T-helper 2 cell treated with Interferon-gamma antibody and Interleukin-4, amounts not matched to agents 5 μg/mL and 100 μg/mL, for 36 hours (primary cell): ENCODE data around the gene ITGA7.

Experiments
- DNase-seq: peaks from one replicate; pipeline ENCODE4 v3.0.0; 2021; ENCODE audit warnings: low spot score
- H3K27ac Mint-ChIP-seq: one replicate; pipeline ENCODE4 v1.8.0; 2021; ENCODE audit warnings: mild to moderate bottlenecking, mixed read lengths
- H3K27me3 Mint-ChIP-seq: one replicate; pipeline ENCODE4 v1.8.0; 2021; ENCODE audit warnings: low read depth, mixed read lengths
- H3K36me3 Mint-ChIP-seq: one replicate; pipeline ENCODE4 v1.8.0; 2021; ENCODE audit warnings: low read depth, mixed read lengths
- H3K4me1 Mint-ChIP-seq: one replicate; pipeline ENCODE4 v1.8.0; 2021; ENCODE audit warnings: low read depth, mixed read lengths
- H3K4me3 Mint-ChIP-seq: one replicate; pipeline ENCODE4 v1.8.0; 2022; ENCODE audit warnings: mild to moderate bottlenecking, moderate library complexity, mixed read lengths
- H3K9me3 Mint-ChIP-seq: one replicate; pipeline ENCODE4 v1.8.0; 2021; ENCODE audit warnings: mixed read lengths

ITGA7 gene

DNA sequence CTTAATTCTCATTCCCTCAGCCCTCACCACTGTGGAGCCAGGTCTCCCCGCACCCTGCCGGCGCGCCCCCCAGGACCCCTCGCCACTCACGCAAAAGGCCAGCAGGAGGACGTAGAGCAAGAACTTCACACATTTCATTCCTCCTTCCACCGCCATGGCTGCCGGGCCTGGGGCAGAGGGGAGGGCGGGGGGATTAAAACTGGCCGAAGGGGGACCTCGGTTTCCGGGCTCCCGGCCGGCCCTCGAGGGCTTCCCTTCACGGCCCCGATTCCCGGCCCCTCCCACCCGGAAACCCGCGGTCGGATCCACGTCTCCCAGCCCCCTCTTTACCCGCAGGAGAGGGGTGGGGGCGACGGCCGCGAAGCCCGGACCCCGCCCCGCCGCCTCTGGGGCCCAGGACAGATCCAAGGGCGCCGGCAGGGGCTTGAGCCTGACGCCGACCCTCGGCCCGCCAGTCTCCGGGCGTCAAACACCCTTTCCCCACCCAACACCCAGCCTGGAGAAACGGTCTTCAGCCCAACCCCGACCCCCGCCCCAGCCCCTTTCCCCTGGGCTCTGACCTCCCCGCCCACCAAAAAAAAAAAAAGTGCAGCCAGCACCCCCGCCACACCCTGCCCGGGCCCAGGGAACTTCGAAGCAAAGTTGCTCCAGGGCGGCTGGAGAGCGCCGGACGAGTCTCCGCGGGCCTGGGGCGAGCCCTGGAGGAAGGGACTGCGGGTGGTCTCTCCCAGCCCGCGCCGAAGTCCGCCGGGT is 20.7 kb upstream of the ITGA7 start:
- no peaks in the 10 kb centered on the region for H3K9me3 Mint-ChIP-seq
- peaks cover 18% of the 10 kb centered on the region for H3K36me3 Mint-ChIP-seq
- H3K4me1 Mint-ChIP-seq, result peaks cover 31% of the 10 kb centered on the region
- no peak for DNase-seq
- H3K4me3 Mint-ChIP-seq, result peak overlapping the region; percentile 83
- H3K27ac Mint-ChIP-seq, result no peak overlapping the region
- H3K27me3 Mint-ChIP-seq, result no peaks in the 10 kb centered on the region

DNA sequence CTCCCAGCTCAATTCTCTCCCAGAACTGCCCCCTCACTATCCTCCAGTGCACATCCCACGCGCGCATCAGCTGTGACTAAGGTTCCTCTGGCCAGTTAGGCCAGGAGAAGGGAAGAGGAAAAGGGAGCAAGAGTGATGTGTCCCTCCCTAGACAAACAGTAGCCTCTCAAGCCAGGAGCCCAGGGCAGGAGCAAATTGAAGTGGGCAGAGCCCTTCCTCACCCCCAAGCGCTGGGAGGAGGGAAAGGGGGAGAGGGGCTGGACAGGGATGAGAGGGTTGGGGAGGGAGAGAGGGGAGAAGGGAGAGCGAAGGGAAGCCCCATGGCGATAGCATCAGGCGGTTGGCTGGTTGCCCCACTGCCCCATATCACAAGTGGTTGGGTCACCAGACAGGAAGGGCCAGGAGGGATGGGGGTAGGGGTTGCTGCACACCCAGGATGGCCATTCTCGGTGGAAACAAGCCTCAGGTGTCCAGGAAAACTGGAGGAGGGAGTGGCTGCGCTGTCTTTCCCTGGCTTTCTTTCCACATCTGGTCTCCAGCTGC is 20.0 kb upstream of the ITGA7 start:
- DNase-seq, result no peak
- H3K27ac Mint-ChIP-seq, result peak overlapping the region; percentile 83
- H3K4me3 Mint-ChIP-seq, result peak overlapping the region; percentile 83
- H3K27me3 Mint-ChIP-seq, result no peaks in the 10 kb centered on the region
- peaks cover 18% of the 10 kb centered on the region for H3K36me3 Mint-ChIP-seq
- H3K9me3 Mint-ChIP-seq, result no peaks in the 10 kb centered on the region
- peaks cover 31% of the 10 kb centered on the region for H3K4me1 Mint-ChIP-seq

DNA sequence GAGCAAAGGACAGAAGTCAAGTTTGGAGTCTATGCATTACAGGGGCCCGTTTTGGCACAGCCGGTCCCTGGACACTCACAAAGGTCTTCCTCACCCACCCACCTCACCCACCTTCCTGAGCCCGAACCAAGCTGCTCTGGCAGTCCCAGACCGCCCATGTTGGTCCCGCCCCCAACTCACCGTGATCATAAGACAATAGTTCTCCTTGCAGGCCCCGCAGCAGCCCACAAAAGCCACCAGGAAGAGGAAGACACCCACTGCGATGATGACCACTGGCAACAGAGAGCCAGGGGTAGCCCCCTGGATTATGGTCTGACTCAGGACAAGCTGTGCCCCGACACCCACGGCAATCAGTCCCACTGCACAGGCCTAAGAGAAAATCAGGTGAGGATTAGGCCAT is 19.3 kb upstream of the ITGA7 start:
- H3K27ac Mint-ChIP-seq, result peak overlapping the region; percentile 83
- peaks cover 18% of the 10 kb centered on the region for H3K36me3 Mint-ChIP-seq
- no peaks in the 10 kb centered on the region for H3K9me3 Mint-ChIP-seq
- no peaks in the 10 kb centered on the region for H3K27me3 Mint-ChIP-seq
- peaks cover 31% of the 10 kb centered on the region for H3K4me1 Mint-ChIP-seq
- no peak for DNase-seq
- H3K4me3 Mint-ChIP-seq, result peak overlapping the region; percentile 83

DNA sequence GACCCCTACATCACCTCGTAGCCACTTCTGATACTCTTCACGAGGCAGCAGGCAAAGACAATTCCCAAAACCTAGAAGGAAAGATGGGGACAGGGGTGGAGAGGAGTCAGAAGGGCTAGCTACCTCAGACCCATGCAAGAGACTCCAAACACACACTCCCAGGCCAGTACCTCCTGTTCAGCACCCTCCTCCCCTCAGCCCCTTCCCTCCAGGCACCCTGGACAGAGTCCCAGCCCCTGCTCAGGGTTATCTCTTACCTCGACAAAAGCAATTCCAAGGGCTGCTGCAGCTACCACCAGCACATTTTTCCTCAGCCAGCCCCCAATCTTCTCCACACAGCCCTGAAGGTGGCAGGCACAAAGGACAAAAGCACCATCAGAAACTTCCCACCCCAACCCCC is 17.9 kb upstream of the ITGA7 start:
- Mint-ChIP-seq H3K27ac (no peak overlapping the region), H3K9me3 (no peaks in the 10 kb centered on the region), H3K27me3 (no peaks in the 10 kb centered on the region), H3K4me3 (no peak overlapping the region), H3K36me3 (peaks cover 18% of the 10 kb centered on the region), H3K4me1 (peaks cover 28% of the 10 kb centered on the region)
- DNase-seq, result no peak

- Mint-ChIP-seq H3K4me3 (peak overlapping the region; percentile 39), H3K4me1 (peaks cover 22% of the 10 kb centered on the region), H3K36me3 (peaks cover 18% of the 10 kb centered on the region), H3K27me3 (no peaks in the 10 kb centered on the region), H3K27ac (peak overlapping the region; percentile 64), H3K9me3 (no peaks in the 10 kb centered on the region)
- no peak for DNase-seq
Measured at GRCh38 chr12:55724940-55725309, 17.2 kb upstream of the ITGA7 start.

DNA sequence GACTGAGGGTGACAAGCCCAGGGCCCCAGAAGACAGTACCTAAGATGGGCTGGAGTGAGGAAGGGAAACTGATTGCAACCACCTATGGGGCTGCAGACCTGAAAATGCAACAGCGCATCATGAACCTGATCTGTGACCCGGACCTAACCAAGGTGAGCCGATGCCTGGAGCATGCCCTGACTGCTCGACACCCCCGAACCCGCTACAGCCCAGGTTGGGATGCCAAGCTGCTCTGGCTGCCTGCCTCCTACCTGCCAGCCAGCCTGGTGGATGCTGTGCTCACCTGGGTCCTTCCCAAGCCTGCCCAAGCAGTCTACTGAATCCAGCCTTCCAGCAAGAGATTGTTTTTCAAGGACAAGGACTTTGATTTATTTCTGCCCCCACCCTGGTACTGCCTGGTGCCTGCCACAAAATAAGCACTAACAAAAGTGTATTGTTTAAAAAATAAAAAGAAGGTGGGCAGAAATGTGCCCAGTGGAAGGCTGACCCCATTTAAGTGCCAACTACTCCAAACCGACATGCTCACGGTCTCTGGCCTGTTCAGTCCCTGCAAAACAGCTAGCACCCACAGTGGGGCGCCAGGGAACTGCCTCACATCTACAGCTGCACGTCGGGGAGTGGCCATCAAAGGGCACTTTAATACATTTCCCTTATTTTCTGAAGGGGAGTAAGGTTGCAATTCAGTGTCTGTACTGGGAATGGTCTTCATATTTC is 16.7 kb upstream of the ITGA7 start:
- H3K27ac Mint-ChIP-seq, result peak overlapping the region; percentile 64
- peaks cover 18% of the 10 kb centered on the region for H3K4me1 Mint-ChIP-seq
- H3K27me3 Mint-ChIP-seq, result no peaks in the 10 kb centered on the region
- peak; percentile 54 for DNase-seq
- no peaks in the 10 kb centered on the region for H3K9me3 Mint-ChIP-seq
- peaks cover 18% of the 10 kb centered on the region for H3K36me3 Mint-ChIP-seq
- H3K4me3 Mint-ChIP-seq, result peak overlapping the region; percentile 39

DNA sequence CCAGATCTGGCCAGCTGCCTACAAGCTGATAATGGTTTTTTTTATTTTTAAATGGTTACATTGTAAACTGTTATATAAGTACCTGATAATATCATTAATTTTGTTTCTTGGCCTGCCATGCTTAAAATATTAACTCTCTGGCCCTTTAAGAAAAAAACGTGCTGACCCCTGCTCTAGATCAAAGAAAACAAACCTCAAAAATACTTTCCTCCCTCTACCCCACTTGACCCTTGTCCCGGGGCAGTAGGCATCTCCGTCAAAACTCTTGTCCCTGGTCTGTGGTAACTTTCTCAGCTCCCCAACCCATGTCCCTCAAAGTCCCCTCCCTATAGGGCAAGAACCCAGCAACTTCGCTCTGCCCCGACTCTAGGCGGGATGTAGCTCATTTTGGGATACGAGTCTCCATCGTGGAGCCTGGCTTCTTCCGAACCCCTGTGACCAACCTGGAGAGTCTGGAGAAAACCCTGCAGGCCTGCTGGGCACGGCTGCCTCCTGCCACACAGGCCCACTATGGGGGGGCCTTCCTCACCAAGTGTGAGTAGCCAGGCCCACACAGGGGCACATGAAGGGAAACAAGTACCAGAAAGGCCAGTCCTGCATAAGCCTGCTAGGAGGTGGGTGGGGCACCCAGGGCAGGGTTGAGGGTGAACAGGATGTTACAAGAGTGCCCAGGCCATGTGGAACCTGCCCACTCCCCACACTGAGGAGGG is 16.0 kb upstream of the ITGA7 start:
- Mint-ChIP-seq H3K4me3 (no peak overlapping the region), H3K27me3 (no peaks in the 10 kb centered on the region), H3K4me1 (peaks cover 18% of the 10 kb centered on the region), H3K27ac (no peak overlapping the region), H3K9me3 (no peaks in the 10 kb centered on the region), H3K36me3 (peaks cover 18% of the 10 kb centered on the region)
- no peak for DNase-seq

- no peaks in the 10 kb centered on the region for H3K9me3 Mint-ChIP-seq
- H3K4me1 Mint-ChIP-seq, result peaks cover 21% of the 10 kb centered on the region
- H3K27me3 Mint-ChIP-seq, result no peaks in the 10 kb centered on the region
- H3K27ac Mint-ChIP-seq, result no peak overlapping the region
- no peak for DNase-seq
- peaks cover 18% of the 10 kb centered on the region for H3K36me3 Mint-ChIP-seq
- H3K4me3 Mint-ChIP-seq, result no peak overlapping the region
Measured at GRCh38 chr12:55722948-55723347, 15.2 kb upstream of the ITGA7 start.

DNA sequence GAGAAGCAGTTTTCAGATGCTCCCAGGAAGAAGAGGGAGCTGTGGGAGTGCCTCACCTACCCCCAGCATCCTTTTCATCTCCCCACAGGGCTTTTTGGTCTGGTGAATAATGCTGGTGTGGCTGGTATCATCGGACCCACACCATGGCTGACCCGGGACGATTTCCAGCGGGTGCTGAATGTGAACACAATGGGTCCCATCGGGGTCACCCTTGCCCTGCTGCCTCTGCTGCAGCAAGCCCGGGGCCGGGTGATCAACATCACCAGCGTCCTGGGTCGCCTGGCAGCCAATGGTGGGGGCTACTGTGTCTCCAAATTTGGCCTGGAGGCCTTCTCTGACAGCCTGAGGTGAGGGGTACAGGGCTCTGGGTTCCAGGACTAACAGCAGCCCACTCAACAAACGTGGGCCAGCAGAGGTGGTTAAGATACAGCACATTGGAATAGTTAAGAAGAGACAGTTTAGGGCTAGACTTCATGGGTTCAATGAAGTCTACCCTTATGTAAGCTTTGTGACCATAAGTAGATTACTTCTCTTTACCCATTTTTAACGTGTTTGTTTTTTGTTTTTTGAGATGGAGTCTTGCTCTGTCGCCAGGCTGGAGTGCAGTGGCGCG is 14.0 kb upstream of the ITGA7 start:
- H3K27me3 Mint-ChIP-seq, result no peaks in the 10 kb centered on the region
- H3K4me3 Mint-ChIP-seq, result no peak overlapping the region
- peaks cover 16% of the 10 kb centered on the region for H3K36me3 Mint-ChIP-seq
- peaks cover 23% of the 10 kb centered on the region for H3K4me1 Mint-ChIP-seq
- H3K27ac Mint-ChIP-seq, result no peak overlapping the region
- H3K9me3 Mint-ChIP-seq, result no peaks in the 10 kb centered on the region
- DNase-seq, result no peak

DNA sequence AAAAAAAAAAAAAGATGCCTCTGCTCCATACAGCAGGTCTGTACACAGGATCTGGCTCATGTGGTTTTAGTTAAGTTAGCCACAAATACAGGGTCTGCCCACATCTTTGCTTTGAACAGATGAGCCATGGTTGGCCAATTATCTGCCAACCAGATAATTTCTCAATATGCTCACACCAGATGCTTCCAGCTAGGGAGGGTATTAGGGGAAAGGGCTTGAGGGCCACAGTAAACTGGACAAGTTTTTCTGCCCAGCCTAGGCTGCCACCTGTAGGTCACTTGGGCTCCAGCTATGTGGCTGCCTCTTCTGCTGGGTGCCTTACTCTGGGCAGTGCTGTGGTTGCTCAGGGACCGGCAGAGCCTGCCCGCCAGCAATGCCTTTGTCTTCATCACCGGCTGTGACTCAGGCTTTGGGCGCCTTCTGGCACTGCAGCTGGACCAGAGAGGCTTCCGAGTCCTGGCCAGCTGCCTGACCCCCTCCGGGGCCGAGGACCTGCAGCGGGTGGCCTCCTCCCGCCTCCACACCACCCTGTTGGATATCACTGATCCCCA is 13.3 kb upstream of the ITGA7 start:
- H3K9me3 Mint-ChIP-seq, result no peaks in the 10 kb centered on the region
- DNase-seq, result no peak
- peaks cover 11% of the 10 kb centered on the region for H3K36me3 Mint-ChIP-seq
- no peak overlapping the region for H3K4me3 Mint-ChIP-seq
- peaks cover under 1% of the 10 kb centered on the region for H3K27me3 Mint-ChIP-seq
- peaks cover 21% of the 10 kb centered on the region for H3K4me1 Mint-ChIP-seq
- no peak overlapping the region for H3K27ac Mint-ChIP-seq

DNA sequence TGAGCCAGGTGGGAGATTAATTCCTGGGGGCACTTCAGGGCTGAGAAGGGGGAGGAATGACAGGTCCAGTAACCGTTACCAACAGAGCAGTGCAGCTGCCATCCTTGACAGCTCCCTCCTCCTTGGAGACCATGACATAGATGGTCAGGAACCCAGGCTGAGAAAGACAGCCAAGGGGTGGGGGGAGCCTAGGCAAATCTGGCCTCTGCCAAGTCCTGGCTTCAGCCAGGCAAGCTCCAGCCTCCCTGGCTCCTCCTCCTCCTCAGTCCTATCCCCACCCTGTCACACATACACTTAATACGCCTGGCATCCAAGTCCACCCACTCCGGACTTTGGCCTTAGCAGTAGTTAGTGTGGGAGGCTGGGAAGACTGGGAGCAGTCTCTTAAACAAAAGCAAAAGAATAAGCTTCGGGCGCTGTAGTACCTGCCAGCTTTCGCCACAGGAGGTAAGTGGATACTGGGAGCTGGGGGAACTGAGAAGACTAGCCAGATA is 12.4 kb upstream of the ITGA7 start, which contains the start of gene RDH5:
TSS of gene RDH5 (plus strand) at position 323 of the 494 bp plus-strand sequence. CDS start 792 bp downstream, outside the sequence.
- H3K27ac Mint-ChIP-seq, result no peak within 1 kb of the TSS
- H3K4me1 Mint-ChIP-seq, result peaks cover 27% of the 10 kb centered on the region
- peaks cover 8% of the 10 kb centered on the region for H3K36me3 Mint-ChIP-seq
- DNase-seq, result no peak
- no peak within 1 kb of the TSS for H3K4me3 Mint-ChIP-seq
- peaks cover 4% of the 10 kb centered on the region for H3K27me3 Mint-ChIP-seq
- H3K9me3 Mint-ChIP-seq, result no peaks in the 10 kb centered on the region

DNA sequence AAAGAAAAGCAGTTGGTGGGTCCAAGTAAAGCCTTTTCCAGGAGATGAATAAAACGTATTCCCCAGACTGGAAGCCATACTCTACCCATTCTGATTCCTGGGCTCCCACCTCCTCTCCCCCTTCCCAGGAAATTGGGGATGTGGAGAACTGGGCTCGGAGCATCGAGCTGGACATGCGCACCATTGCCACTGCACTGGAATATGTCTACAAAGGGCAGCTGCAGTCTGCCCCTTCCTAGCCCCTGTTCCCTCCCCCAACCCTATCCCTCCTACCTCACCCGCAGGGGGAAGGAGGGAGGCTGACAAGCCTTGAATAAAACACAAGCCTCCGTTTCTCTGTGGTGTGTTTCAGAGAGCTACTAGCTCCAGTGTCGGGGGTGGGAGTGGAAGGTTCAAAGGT is 11.7 kb upstream of the ITGA7 start:
- Mint-ChIP-seq H3K9me3 (no peaks in the 10 kb centered on the region), H3K4me1 (peaks cover 21% of the 10 kb centered on the region), H3K36me3 (peaks cover 3% of the 10 kb centered on the region), H3K27ac (no peak overlapping the region), H3K4me3 (no peak overlapping the region), H3K27me3 (peaks cover 4% of the 10 kb centered on the region)
- no peak for DNase-seq

GRCh38 chr12:55718624-55719275 is 11.0 kb upstream of the ITGA7 start:
- H3K4me1 Mint-ChIP-seq, result peaks cover 21% of the 10 kb centered on the region
- no peak for DNase-seq
- no peaks in the 10 kb centered on the region for H3K9me3 Mint-ChIP-seq
- H3K4me3 Mint-ChIP-seq, result no peak overlapping the region
- H3K27ac Mint-ChIP-seq, result no peak overlapping the region
- peaks cover 4% of the 10 kb centered on the region for H3K27me3 Mint-ChIP-seq
- peaks cover 3% of the 10 kb centered on the region for H3K36me3 Mint-ChIP-seq
